HG02678 (cell line): ENCODE data around the gene LRRC10B.

Experiments used
- ATAC-seq: cut with Tn5 transposase; IDR thresholded peaks from one replicate; pipeline ENCODE4 v1.9.1; 2021; ENCODE audit warnings: mild to moderate bottlenecking, moderate library complexity; ENCODE audit not compliant: unreplicated experiment

LRRC10B gene

GRCh38 chr11:61528114-61528513 lies 19.6 kb downstream of the LRRC10B start:
- ATAC-seq, result no peak

DNA sequence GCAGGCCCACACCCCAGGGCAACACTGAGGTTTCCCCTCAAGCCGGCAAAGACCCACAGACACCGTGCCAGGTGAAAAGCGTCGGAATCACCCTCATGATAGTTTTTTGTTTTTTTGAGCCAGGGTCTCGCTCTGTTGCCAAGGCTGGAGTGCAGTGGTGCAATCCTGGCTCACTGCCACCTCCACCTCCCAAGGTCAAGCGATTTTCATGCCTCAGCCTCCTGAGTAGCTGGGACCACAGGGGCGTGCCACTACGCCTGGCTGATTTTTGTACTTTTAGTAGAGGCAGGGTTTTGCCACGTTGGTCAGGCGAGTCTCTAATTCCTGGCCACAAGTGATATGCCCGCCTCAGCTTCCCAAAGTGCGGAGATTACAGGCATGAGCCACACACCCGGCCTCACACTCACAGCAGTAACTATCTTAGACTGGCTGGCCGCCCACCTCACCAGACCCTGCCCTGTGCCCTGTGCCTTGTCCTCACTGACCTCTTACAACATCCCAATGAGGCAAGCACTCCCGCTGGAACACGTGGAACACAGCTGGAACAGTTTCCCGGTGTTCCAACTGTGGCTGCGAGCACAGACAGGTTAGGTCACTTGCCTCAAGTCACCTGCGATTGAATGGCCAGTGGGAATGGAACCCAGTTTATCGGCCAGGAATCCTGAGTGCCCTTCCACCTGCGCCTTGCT lies 21.1 kb downstream of the LRRC10B start:
- ATAC-seq, result no peak

- ATAC-seq, result no peak
Observed at GRCh38 chr11:61531044-61531443, 22.5 kb downstream of the LRRC10B start.

DNA sequence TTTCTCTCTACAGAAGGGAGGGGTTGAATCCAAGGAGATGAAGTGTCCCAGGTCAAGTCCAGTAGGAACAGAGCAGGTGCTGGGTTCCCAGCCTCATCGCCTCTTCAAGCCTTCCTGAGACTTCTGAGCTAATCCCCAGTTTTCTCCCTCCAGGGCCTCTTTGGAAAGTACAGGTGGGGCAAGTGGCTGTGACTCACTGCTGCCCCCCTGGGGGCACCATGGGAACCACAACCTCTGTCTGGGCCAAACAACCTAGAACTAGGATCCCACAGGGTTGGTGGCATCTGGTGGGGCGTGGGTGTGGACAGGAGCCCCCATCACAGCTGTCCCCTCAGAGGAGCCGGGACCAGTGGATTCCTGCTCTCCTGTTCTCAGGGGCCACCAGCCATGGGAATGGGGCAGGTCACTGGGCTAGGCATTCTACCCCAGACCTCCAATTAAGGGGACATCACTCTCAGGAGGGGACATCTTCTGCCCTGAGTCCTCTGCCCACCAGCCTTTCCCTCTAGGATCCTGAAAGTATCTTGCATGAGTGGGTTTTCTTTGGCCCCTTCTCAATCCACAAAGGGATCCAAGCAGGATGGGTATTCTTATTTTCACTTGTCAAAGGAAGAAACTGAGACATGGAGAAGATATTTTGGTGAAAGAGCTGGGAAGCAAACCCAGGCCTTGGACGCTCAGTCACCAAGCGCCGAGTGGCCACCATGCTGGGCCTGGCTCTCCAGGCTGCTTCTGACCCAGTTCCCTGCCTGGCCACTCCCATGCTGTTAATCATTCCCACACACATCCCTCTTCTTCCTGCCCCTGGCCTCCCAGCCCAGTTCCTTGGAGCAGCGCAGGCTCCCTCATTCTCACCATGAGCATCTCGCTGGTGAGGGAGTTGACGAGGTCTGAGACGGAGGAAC lies 23.8 kb downstream of the LRRC10B start:
- ATAC-seq, result no peak

DNA sequence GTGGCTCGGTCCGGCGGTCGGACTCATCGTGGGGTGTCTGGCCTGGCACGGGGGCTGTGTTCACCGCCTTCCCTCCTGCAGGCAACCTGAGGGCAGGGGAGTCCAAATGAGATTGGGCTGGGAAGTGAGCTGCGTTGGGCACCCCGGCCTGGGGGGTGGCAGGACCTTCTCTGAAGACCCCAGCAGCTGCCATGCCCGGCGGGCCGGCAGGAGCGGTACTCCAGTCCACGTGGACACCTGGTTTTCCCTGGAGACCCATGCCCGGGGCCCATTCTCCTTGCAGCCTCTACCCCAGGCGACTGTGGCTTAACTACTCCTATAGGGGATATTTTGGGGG lies 24.5 kb downstream of the LRRC10B start:
- ATAC-seq, result no peak

GRCh38 chr11:61533401-61533800 lies 24.9 kb downstream of the LRRC10B start:
- ATAC-seq, result no peak

GRCh38 chr11:61534025-61534932 lies 25.7 kb downstream of the LRRC10B start:
- no peak for ATAC-seq

GRCh38 chr11:61534933-61535839 lies 26.6 kb downstream of the LRRC10B start:
- ATAC-seq, result no peak

DNA sequence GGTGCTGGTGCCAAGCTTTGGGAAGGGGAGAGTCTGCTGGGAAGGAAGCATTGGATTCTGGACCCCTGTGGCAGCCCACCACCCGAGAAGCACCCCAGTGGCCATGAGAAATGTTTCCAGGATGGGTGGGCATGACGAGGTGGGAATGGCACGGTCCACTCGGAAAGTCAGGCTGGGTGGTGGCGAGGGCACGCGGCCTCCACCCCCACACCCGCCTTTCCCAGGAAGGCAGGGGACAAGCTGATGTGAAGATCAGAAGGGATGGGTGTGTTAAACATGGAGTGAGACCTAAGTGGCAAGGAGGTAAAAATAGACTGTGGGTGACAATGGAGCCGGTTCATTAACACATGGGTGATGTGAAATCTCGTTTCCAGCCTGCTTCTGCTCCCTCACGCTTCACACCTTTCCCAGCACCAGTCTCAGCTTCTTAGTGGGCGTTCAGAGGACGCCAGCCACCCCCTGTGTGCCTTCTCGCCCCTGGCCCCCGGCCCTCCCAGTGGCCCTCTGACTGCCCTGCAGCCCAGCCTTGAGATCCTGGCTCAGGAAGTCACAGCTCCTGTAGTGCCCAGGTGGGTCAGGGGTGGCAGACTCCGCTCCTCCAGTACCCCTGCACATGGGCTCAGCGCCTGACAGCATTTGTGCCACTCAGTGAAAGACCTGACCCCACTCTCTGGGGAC lies 27.6 kb downstream of the LRRC10B start:
- ATAC-seq, result no peak

GRCh38 chr11:61536676-61537270 lies 28.2 kb downstream of the LRRC10B start:
- ATAC-seq, result no peak

DNA sequence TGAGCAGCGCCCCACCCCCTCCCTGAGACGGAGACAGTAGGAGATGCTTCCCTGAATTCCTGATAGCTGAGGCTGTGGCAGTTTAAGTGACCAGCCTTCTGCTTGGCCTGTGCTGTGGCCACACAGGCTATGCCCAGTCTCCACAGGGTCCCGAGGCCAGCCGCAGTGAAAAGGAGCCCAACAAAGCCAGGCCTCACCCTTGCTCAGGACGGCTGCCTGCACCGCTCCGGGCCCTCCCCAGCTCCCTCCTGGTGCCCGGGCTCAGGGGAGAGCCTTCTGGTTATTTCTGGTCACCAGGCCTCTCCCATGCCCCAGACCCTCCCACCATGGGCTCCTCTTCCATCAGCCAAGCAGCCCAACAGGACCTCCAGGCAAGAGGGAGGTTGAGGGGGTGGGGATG lies 28.8 kb downstream of the LRRC10B start:
- no peak for ATAC-seq

GRCh38 chr11:61538636-61538961 lies 30.1 kb downstream of the LRRC10B start:
- no peak for ATAC-seq

GRCh38 chr11:61539006-61539405 lies 30.5 kb downstream of the LRRC10B start:
- ATAC-seq, result no peak

DNA sequence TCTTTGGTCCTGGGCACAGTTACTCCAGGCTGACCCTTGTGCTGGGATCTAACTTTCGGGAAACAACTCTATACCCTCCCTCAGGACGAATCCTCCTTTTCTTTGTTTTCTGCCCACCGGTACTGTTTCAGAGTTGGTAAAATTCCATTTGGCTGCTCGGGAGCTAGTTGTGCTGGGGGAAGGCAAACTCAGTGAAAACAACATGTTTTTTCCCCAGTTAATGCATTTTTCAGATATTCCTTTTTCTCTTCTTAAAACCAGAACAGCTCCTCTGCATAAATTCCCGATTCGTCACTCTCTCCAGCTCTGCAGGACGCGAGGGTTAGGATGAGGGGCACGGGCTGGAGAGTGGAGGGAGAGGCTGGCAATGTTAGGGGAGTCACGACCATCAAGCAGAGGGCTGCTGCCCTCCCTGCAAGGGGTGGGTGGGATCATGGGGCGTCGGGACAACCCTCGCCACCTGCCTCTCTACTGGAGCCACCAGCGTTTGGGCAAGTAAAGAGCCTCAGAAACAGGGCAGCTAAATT lies 31.3 kb downstream of the LRRC10B start:
- no peak for ATAC-seq

GRCh38 chr11:61540528-61540927 lies 32.0 kb downstream of the LRRC10B start:
- no peak for ATAC-seq

- no peak for ATAC-seq
Observed at GRCh38 chr11:61541598-61541997, 33.0 kb downstream of the LRRC10B start.

GRCh38 chr11:61542024-61542461 lies 33.5 kb downstream of the LRRC10B start:
- no peak for ATAC-seq

DNA sequence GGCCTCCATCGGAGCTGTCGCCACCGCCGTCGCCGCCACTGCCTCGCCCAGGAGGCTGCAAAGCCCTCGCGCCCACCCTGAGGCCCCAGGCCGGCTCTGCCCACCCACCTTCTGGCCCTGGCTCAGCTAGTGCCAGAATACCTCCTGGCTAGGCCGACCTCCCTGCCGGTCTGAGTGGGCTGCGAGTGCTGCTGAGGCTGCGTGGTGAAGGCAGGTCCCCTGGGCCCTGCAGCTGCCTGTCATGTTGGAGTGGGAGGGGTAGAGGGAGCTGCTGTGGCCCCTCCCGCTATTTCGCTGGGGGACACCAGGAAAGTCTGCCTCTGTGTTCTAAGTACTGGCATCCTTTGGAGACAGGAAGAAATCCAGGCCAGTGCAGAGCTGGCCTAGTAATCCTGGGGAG lies 34.2 kb downstream of the LRRC10B start:
- no peak for ATAC-seq

DNA sequence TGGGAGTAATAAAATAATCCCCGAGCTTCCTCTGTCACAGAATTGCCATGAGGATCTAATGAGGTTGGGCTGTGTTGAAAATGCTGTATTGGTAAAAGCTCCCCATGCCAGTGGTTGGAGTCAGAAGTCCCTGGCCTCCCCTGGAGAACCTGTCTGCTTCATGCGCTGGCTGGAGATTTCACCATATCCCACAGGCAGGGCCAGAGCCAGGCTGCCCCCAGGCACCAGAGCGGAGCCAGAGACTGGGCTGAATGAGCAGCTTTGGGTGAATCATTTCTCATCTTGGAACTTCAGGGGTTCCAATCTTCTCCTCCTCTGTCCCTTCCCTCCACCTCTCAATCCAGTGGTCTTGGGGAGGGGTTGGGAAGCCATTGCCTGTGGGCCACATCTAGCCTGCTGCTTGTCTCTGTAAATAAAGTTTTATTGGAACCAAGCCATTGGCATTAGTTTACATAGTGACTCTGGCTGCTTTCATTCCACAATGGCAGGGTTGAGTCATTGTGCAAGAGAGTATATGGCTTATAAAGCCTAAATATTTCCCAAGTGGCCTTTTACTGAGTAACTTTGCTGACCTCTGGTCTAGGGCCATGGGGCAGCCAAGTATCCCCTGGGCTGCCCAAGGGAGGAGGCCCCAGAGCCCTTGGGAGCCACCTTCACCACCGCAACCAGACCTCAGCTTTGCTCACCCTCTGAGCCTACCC lies 35.2 kb downstream of the LRRC10B start:
- no peak for ATAC-seq
